Activated naive CD4-positive, alpha-beta T cell treated with Interleukin-2 at 50 U/mL for 16 hours (primary cell): ENCODE measurements around the gene SCN4A.
"Not testable (repeated sequence)": the region's sequence is repeated elsewhere in the genome, so short reads cannot be mapped to it uniquely, and the experiment has no call there.

ENCODE experiments used
- DNase-seq: peaks from one replicate; pipeline ENCODE4 v3.0.0-alpha.2; 2020

The SCN4A gene

GRCh38 chr17:63911041-63911635 lies 61.6 kb downstream of the SCN4A start, which contains the start of gene CSHL1:
CSHL1 (minus strand) TSS chr17:63911258; CDS start chr17:63911196, 62 bp downstream.
- DNase-seq, result no peak

DNA sequence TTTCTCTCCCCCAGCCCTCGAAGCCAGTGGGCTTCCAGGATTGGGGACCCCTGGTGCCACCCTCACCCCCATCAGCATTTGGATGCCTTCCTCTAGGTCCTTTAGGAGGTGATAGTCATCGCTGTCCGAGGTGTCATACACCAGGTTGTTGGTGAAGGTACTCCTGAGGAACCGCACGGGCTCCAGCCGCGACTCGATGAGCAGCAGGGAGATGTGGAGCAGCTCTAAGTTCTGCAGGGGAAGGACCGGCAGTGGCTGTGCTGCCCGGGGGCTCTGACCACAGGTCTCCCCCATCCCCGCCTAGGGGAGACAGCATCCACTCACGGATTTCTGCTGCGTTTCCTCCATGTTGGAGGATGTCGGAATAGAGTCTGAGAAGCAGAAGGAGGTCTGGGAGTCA lies 62.6 kb downstream of the SCN4A start:
- DNase-seq, result no peak

DNA sequence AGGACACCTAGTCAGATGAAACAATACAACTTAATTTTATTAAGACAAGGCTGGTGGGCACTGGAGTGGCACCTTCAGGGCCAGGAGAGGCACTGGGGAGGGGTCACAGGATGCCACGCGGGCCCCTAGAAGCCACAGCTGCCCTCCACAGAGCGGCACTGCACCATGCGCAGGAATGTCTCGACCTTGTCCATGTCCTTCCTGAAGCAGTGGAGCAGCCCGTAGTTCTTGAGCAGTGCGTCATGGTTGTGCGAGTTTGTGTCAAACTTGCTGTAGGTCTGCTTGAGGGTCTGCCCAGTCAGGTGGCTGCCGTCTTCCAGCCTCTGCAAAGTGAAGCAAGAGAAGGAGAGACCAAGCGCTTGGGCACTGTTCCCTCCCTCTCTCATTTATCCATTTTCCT lies 63.1 kb downstream of the SCN4A start:
- not testable (repeated sequence) for DNase-seq

DNA sequence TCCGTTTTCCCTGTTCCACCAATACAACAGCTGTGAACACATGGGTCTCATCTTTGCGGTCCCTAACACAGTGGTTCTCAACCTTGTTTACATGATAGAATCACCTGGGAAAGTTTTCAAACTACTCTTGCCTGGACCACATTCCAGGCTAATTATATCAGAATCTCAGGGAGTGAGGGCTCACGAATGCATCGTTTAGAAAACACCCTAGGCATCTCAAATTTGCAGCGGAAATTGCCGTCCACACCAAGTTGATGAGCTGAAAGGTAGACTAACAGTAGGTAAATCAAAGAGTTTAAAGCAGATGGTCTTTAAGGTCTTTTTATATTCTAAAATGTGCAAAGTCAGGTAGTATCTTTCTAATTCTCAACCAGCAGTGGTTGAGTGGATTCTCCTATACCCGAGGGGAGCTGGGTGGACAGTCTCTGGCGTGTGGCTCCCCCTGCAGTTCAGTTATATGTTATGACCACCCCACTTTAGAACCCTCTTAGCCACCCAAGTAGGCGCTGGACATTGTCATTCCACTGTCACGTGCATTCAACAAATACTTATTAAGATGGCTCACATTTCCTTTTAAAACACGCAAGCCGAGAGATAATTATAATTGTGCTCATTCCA lies 65.4 kb downstream of the SCN4A start:
- DNase-seq, result not testable (repeated sequence)

DNA sequence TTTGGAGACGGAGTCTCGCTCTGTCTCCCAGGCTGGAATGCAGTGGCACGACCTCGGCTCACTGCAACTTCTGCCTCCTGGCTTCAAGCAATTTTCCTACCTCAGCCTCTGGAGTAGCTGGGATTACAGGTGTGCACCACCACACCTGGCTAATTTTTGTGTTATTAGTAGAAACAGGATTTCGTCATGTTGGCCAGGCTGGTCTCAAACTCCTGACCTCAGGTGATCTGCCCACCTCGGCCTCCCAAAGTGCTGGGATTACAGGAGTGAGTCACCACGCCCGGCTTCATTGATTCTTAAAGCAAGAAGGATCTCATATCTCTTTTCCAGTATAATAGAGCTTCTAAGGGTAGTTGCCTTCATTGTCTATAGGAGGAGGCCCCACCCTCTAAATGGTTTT lies 67.9 kb downstream of the SCN4A start:
- not testable (repeated sequence) for DNase-seq

- DNase-seq, result not testable (repeated sequence)
These were observed 68.9 kb downstream of the SCN4A start for GRCh38 chr17:63903787-63904201.

DNA sequence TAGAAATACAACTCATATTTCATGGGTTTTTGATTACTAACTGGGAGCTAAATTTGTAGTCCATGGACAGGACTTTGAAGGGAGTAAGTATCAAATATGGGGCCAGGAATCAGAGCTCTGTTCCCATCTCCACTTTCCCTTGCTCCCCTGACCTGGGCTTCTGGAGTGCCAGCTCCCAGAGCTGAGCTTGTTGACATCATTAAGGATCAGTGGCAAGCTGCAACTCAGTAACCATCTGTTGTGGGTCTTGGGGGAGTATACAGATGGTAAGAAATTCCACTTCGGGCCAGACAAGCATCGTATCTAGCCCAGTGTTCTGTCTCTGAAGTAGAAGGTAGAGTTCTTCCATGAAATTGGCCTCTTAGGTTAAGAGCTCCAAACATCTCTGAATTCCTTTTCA lies 70.7 kb downstream of the SCN4A start:
- DNase-seq, result not testable (repeated sequence)

DNA sequence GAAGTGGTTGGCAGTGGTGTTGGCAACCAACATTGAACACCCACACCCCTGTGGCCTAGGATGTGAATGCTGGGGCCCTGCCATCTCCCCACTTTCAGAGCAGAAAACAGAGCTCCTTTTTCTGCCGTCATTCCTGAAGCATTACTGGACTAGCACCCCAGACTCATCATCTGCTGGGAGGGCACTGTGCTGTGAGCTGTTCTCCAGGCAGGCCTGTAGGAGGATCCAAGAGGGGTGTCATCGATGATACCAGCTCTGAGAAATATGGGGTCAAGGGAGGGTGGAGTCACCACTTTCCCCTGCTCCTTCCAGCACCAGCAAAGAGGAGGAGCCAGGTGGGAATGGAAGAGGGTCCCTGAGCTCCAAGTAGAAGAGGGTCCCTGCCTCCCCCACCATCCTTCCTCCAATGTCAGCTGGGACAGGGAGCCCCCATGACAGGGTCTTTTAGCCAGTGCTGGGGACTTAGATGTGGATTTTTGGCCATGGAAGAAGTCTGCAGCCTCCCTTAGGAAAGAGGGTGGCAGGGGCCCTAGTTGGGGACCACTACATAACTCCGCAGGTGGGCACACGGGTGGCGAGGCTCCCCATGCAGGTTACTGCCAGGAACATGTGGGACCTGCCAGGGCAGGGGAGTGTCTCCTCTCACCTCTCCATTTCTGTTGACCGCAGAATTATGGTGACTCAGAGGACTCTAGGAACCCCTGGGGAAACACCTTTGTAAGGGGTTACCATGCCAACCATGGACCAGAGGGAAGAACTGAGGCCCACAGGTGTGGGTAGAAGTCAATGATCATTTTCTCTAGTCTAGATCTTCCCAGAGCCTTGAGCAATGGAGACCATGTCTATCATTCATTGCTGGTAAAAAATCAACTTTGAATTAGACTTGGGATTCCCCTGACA lies 73.6 kb downstream of the SCN4A start:
- DNase-seq, result peak; percentile 50

GRCh38 chr17:63896524-63897354 lies 76.0 kb downstream of the SCN4A start, which contains the start of gene CSH1:
CSH1 (minus strand) TSS chr17:63896574; CDS start chr17:63896511, 63 bp downstream.
- not testable (repeated sequence) for DNase-seq

DNA sequence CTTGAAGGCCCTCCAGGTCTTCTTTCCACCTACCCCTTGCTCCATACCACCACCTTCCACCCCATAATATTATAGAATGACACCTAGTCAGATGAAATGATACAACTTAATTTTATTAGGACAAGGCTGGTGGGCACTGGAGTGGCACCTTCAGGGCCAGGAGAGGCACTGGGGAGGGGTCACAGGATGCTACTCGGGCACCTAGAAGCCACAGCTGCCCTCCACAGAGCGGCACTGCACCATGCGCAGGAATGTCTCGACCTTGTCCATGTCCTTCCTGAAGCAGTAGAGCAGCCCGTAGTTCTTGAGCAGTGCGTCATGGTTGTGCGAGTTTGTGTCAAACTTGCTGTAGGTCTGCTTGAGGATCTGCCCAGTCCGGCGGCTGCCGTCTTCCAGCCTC lies 77.9 kb downstream of the SCN4A start:
- DNase-seq, result not testable (repeated sequence)

GRCh38 chr17:63894021-63894420 lies 78.7 kb downstream of the SCN4A start:
- DNase-seq, result not testable (repeated sequence)

DNA sequence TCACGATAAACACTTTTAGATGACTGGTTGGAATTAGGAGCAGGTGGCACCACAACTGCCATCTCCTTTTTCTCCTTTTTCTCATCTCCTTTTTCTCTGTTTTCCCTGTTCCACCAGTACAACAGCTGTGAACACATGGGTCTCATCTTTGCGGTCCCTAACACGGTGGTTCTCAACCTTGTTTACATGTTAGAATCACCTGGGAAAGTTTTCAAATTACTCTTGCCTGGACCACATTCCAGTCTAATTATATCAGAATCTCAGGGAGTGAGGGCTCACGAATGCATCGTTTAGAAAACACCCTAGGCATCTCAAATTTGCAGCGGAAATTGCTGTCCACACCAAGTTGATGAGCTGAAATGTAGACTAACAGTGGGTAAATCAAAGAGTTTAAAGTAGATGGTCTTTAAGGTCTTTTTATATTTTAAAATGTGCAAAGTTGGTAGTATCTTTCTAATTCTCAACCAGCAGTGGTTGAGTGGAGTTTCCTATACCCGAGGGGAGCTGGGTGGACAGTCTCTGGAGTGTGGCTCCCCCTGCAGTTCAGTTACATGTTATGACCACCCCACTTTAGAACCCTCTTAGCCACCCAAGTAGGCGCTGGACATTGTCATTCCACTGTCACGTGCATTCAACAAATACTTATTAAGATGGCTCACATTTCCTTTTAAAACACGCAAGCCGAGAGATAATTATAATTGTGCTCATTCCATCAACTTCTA lies 80.2 kb downstream of the SCN4A start:
- not testable (repeated sequence) for DNase-seq

GRCh38 chr17:63889026-63889848 lies 83.5 kb downstream of the SCN4A start:
- DNase-seq, result not testable (repeated sequence)
